Keratinocyte (primary cell): ENCODE measurements around the gene ALOX5. TPM values are rescaled to one million over a fixed set of nuclear protein-coding genes. Genes with fewer than 3 reads are reported as not detected.
"Not testable (repeated sequence)": the region's sequence is repeated elsewhere in the genome, so short reads cannot be mapped to it uniquely, and the experiment has no call there.

Source experiments
- DNase-seq: peaks from one replicate; pipeline ENCODE4 v3.0.0-alpha.2; 2011; ENCODE audit warnings: low read depth, missing footprints, low spot score
- FAIRE-seq: peaks from 2 replicates; lab custom pipeline; 2011; peaks lifted over from hg19 to GRCh38; lab: Jason Lieb, UNC
- H2AFZ ChIP-seq: 2 replicates; pipeline ENCODE4 v1.6.0; 2012; ENCODE audit warnings: low read length, control low read depth, inconsistent platforms; ENCODE audit not compliant: control insufficient read depth
- H3K27ac ChIP-seq: 2 replicates; pipeline ENCODE4 v1.5.1; 2011; ENCODE audit warnings: low read length; ENCODE audit not compliant: control insufficient read depth, insufficient read depth
- H3K27me3 ChIP-seq: 3 replicates; pipeline ENCODE4 v1.6.0; 2011; ENCODE audit warnings: low read length; ENCODE audit not compliant: control insufficient read depth, insufficient read depth; ENCODE audit errors: extremely low read depth
- H3K36me3 ChIP-seq, 2 experiments: 2 replicates in 1 of 2; 3 replicates in 1 of 2; pipeline ENCODE4 v1.5.1; 2011; ENCODE audit warnings: low read length in 2 of 2, mild to moderate bottlenecking in 1 of 2; ENCODE audit not compliant: control insufficient read depth in 2 of 2, insufficient read depth in 2 of 2; ENCODE audit errors: extremely low read depth in 1 of 2
- H3K4me1 ChIP-seq: 3 replicates; pipeline ENCODE4 v1.5.1; 2011; ENCODE audit warnings: low read length; ENCODE audit not compliant: control insufficient read depth, insufficient read depth; ENCODE audit errors: extremely low read depth
- H3K4me2 ChIP-seq: 3 replicates; pipeline ENCODE4 v1.6.0; 2011; ENCODE audit warnings: low read depth, low read length; ENCODE audit not compliant: control insufficient read depth, insufficient read depth; ENCODE audit errors: extremely low read depth
- H3K4me3 ChIP-seq, 3 experiments: fragments of 200-600 bp in 1 of 3; sonication (generic) in 1 of 3; 2 replicates in 2 of 3; 3 replicates in 1 of 3; pipeline ENCODE4 v1.5.1; 2011 to 2016; ENCODE audit warnings: low read length in 3 of 3, mild to moderate bottlenecking in 3 of 3, control low read depth in 2 of 3, inconsistent platforms in 1 of 3, low read depth in 1 of 3, mixed read lengths in 1 of 3, mixed run types in 1 of 3, moderate library complexity in 1 of 3; ENCODE audit not compliant: control insufficient read depth in 2 of 3, insufficient read depth in 2 of 3; ENCODE audit errors: extremely low read depth in 1 of 3
- H3K79me2 ChIP-seq: 2 replicates; pipeline ENCODE4 v1.6.0; 2012; ENCODE audit warnings: low read length; ENCODE audit not compliant: control insufficient read depth, insufficient read depth
- H3K9ac ChIP-seq: 3 replicates; pipeline ENCODE4 v1.6.0; 2011; ENCODE audit warnings: low read length; ENCODE audit not compliant: control insufficient read depth, insufficient read depth; ENCODE audit errors: extremely low read depth
- H3K9me1 ChIP-seq: 3 replicates; pipeline ENCODE4 v1.6.0; 2011; ENCODE audit warnings: low read length; ENCODE audit not compliant: control insufficient read depth, insufficient read depth; ENCODE audit errors: extremely low read depth
- H3K9me3 ChIP-seq: 2 replicates; pipeline ENCODE4 v1.5.1; 2012; ENCODE audit warnings: low read depth, low read length; ENCODE audit not compliant: control insufficient read depth
- H4K20me1 ChIP-seq: 3 replicates; pipeline ENCODE4 v1.6.0; 2011; ENCODE audit warnings: low read length; ENCODE audit not compliant: control insufficient read depth, insufficient read depth; ENCODE audit errors: extremely low read depth
- EZH2 ChIP-seq: IDR thresholded peaks from one replicate; pipeline ENCODE4 v1.6.1; 2012; ENCODE audit warnings: inconsistent platforms, mild to moderate bottlenecking, low read length, moderate library complexity
- dilution Hi-C: fragments of 300-500 bp; cut with MboI; formaldehyde crosslinking; loops from one replicate; pipeline ENCODE4 v1.7.0; 2020; ENCODE audit warnings: low sequenced_read_pairs; ENCODE audit not compliant: extremely low pct_ligation_motif_present
- polyA plus RNA-seq, 5 experiments: library from polyadenylated mRNA; depleted of rRNA in 3 of 5; stranded (reverse) in 3 of 5; stranded (forward) in 1 of 5; unstranded in 1 of 5; fragments of >200 nt; gene quantifications; 1 replicate in 1 of 5; 2 replicates in 3 of 5; 3 replicates in 1 of 5; pipeline versions ENCODE4 v1.2.1 to v1.2.3, GENCODE V29; 2011 to 2012; ENCODE audit warnings: missing spikeins in 2 of 5, low read depth in 1 of 5, low replicate concordance in 1 of 5
- TF ChIP-seq, protein P1 (sequence below), 3 experiments: IDR thresholded peaks in 1 of 3; conservative IDR thresholded peaks in 1 of 3; optimal IDR thresholded peaks in 1 of 3; 2 replicates in 2 of 3; 3 replicates in 1 of 3; pipeline versions ENCODE3 to v1.5.1; 2011; ENCODE audit warnings: low read length in 3 of 3, mild to moderate bottlenecking in 3 of 3, moderate library complexity in 2 of 3, control low read depth in 1 of 3, inconsistent platforms in 1 of 3; ENCODE audit not compliant: insufficient read depth in 2 of 3; ENCODE audit errors: extremely low read depth in 1 of 3

ALOX5 gene
- polyA plus RNA-seq, 1 donor (not counting 4 experiments of a cell fraction or from before 2014, with no cell fraction given) = not detected

DNA sequence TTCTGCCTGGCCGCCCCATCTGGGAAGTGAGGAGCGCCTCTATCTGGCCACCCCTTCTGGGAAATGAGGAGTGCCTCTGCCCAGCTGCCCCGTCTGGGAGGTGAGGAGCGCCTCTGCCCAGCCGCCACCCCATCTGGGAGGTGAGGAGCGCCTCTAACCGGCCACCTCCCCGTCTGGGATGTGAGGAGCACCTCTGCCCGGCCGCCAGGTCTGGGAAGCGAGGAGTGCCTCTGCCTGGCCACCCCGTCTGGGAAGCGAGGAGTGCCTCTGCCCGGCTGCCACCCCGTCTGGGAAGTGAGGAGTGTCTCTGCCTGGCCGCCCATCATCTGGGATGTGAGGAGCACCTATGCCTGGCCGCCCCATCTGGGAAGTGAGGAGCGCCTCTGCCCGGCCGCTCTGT lies 26.6 kb upstream of the ALOX5 start:
- H3K4me3 ChIP-seq, H3K27me3 ChIP-seq, H3K27ac ChIP-seq, H3K36me3 ChIP-seq, DNase-seq, H3K4me2 ChIP-seq, H4K20me1 ChIP-seq, H2AFZ ChIP-seq, H3K4me1 ChIP-seq, dilution Hi-C loops, H3K9ac ChIP-seq, H3K9me3 ChIP-seq, FAIRE-seq, H3K9me1 ChIP-seq, H3K79me2 ChIP-seq: not testable (repeated sequence)

DNA sequence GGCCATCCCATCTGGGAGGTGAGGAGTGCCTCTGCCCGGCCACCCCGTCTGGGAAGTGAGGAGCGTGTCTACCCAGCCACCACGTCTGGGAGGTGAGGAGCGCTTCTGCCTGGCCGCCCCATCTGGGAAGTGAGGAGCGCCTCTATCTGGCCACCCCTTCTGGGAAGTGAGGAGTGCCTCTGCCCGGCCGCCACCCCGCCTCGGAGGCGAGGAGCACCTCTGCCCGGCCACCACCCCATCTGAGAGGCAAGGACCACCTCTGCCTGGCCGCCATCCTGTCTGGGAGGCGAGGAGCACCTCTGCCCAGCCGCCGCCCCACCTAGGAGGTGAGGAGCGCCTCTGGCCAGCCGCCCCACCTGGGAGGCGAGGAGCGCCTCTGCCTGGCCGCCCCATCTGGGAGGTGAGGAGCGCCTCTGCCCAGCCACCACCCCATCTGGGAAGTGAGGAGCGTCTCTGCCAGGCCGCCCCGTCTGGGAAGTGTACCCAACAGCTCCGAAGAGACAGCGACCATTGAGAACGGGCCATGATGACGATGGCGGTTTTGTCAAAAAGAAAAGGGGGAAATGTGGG lies 25.7 kb upstream of the ALOX5 start:
- H3K4me1 ChIP-seq, H3K9me1 ChIP-seq, dilution Hi-C loops, H3K27ac ChIP-seq, H4K20me1 ChIP-seq, H3K36me3 ChIP-seq, FAIRE-seq, H3K4me3 ChIP-seq, H3K9me3 ChIP-seq, H3K27me3 ChIP-seq, H2AFZ ChIP-seq, H3K9ac ChIP-seq, H3K4me2 ChIP-seq, H3K79me2 ChIP-seq, DNase-seq: not testable (repeated sequence)

DNA sequence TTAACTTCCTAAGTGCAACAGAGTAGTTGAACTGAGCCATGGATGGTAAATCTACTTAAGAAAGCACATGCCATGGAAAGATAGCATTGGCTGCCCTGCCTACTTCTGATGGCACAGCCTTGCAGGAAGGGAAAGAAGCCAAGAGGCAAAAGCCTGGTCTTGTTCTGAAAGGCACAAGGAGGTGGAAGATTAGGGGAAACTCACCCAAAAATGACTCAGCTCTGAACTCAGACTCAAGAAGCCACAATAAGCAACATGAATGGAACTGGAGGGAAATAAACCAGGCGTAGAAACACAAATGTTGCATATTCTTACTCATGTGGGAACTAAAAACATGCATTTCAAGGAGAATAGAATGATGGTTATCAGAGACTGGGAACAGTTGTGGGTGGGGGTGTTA lies 20.8 kb upstream of the ALOX5 start:
- H3K4me3 ChIP-seq = no peak overlapping the region
- dilution Hi-C loops = no loop called here

More for the DNA sequence above, 20.8 kb upstream of the ALOX5 start:
- Histone ChIP-seq H4K20me1 (no peaks in the 10 kb centered on the region), H3K9ac (no peak overlapping the region), H3K9me3 (no peaks in the 10 kb centered on the region), H3K4me2 (no peak overlapping the region), H3K9me1 (no peaks in the 10 kb centered on the region), H3K4me1 (no peaks in the 10 kb centered on the region), H2AFZ (no peak overlapping the region), H3K36me3 (no peaks in the 10 kb centered on the region), H3K27ac (no peak overlapping the region), H3K79me2 (no peaks in the 10 kb centered on the region), H3K27me3 (no peaks in the 10 kb centered on the region)
- FAIRE-seq (no peak), DNase-seq (no peak)
- TF ChIP-seq, protein P1, sequence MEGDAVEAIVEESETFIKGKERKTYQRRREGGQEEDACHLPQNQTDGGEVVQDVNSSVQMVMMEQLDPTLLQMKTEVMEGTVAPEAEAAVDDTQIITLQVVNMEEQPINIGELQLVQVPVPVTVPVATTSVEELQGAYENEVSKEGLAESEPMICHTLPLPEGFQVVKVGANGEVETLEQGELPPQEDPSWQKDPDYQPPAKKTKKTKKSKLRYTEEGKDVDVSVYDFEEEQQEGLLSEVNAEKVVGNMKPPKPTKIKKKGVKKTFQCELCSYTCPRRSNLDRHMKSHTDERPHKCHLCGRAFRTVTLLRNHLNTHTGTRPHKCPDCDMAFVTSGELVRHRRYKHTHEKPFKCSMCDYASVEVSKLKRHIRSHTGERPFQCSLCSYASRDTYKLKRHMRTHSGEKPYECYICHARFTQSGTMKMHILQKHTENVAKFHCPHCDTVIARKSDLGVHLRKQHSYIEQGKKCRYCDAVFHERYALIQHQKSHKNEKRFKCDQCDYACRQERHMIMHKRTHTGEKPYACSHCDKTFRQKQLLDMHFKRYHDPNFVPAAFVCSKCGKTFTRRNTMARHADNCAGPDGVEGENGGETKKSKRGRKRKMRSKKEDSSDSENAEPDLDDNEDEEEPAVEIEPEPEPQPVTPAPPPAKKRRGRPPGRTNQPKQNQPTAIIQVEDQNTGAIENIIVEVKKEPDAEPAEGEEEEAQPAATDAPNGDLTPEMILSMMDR (optimal IDR thresholded peaks at IDR 0.05 in 1 of 3, IDR thresholded peaks at IDR 0.05 in 1 of 3, conservative IDR thresholded peaks at IDR 0.05 in 1 of 3; ENCODE audit: extremely low read depth in 1 of 3, insufficient read depth in 2 of 3, low read length in 3 of 3) = no peak
- TF ChIP-seq EZH2 = no peak
